ENCODE measurements around the gene CARMIL3.

CARMIL3 gene

DNA sequence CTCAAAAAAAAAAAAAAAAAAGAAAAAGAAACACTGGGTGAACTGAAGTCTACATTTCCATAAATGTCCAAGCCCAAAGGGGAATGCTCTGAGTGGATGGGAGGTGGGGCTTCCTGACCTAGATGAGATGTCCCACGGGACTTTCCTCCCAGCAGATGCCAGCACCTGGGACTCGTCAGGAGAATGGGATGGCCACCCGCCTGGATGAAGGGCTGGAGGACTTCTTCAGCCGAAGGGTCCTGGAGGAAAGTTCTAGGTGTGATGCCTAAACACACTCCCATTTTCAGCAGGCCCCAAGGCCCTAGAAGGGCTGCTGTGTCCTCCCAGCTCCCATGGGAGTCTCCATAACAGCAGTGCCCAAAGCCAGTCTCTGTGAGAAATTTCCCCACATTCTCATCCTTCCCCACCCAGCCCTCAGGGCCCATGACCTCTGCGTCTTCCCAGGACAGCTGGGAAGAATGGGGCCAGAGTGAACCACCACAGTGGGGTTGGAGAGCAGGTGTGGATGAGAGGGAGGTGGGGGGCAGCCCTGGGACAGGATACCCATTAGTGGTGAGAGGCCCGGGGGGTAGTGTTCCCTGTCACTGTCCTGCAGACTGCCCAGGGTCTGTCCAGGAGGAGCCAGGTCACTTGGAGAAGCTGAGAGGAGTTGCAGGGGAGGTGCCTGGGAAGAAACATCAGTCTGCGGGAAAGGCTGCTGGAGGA, 12.4 kb downstream of the CARMIL3 start:
- TF ChIP-seq, protein P1, sequence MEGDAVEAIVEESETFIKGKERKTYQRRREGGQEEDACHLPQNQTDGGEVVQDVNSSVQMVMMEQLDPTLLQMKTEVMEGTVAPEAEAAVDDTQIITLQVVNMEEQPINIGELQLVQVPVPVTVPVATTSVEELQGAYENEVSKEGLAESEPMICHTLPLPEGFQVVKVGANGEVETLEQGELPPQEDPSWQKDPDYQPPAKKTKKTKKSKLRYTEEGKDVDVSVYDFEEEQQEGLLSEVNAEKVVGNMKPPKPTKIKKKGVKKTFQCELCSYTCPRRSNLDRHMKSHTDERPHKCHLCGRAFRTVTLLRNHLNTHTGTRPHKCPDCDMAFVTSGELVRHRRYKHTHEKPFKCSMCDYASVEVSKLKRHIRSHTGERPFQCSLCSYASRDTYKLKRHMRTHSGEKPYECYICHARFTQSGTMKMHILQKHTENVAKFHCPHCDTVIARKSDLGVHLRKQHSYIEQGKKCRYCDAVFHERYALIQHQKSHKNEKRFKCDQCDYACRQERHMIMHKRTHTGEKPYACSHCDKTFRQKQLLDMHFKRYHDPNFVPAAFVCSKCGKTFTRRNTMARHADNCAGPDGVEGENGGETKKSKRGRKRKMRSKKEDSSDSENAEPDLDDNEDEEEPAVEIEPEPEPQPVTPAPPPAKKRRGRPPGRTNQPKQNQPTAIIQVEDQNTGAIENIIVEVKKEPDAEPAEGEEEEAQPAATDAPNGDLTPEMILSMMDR (IDR thresholded peaks at IDR 0.05; ENCODE audit: low read depth, low read length) = no peak
- DNase-seq (ENCODE audit: low read depth in 2 of 2) = no peak
- H3K4me3 ChIP-seq (replicated peaks in 1 of 2; ENCODE audit: low read depth in 2 of 2, low read length in 2 of 2) = no peak overlapping the region

DNA sequence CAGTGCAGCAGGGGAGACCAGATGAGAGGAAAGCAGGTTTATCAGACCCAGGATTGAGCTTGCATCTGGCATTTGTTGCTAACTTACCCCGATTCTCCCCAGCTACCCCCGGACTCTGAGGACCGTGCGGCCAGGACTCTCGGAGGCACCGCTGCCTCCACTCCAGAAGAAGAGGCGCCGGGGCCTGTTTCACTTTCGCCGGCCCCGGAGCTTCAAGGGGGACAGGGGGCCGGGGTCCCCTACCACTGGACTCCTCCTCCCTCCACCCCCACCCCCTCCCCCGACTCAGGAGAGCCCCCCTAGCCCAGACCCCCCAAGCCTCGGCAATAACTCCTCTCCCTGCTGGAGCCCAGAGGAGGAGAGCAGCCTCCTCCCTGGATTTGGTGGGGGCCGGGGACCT, 13.0 kb downstream of the CARMIL3 start:
- TF ChIP-seq, protein P1 (IDR thresholded peaks at IDR 0.05; ENCODE audit: low read depth, low read length) = no peak
- no peak overlapping the region for H3K4me3 ChIP-seq (replicated peaks in 1 of 2; ENCODE audit: low read depth in 2 of 2, low read length in 2 of 2)
- DNase-seq (ENCODE audit: low read depth in 2 of 2) = no peak

GRCh38 chr14:24065408-24065807, 13.6 kb downstream of the CARMIL3 start:
- H3K4me3 ChIP-seq (replicated peaks in 1 of 2; ENCODE audit: low read depth in 2 of 2, low read length in 2 of 2) = no peak overlapping the region
- no peak for DNase-seq (ENCODE audit: low read depth in 2 of 2)
- TF ChIP-seq, protein P1 (IDR thresholded peaks at IDR 0.05; ENCODE audit: low read depth, low read length) = no peak

DNA sequence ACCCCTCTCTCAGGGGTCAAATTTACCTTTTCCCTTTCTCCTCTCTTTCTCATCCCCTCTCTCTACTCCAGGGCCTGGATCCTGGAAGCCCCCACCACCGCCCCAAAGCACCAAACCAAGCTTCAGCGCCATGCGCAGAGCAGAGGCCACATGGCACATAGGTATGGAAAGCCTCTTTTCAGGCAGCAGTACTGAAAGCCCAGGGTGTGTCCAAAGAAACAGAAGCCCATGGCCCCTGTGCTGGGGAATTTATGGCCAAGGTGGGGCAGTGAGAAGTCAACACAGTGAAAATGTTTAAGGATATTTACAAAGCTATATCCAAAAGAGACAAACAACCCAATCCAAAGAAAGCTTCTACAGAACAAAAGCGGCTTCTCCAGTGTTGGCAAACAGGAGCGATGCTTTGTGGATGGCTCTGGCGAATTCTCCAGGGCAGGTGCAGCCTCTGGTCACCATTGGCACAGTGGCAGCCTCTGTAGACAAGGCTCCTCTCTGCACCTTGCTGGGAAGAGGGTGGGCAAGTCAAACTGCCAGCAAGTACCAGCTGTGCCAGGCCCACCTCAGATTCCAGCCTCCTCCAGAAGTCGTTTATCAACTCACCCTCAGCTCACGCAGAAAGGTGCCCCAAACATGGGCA, 14.8 kb downstream of the CARMIL3 start:
- no peak for DNase-seq (ENCODE audit: low read depth in 2 of 2)
- H3K4me3 ChIP-seq (replicated peaks in 1 of 2; ENCODE audit: low read depth in 2 of 2, low read length in 2 of 2) = no peak overlapping the region
- TF ChIP-seq, protein P1 (IDR thresholded peaks at IDR 0.05; ENCODE audit: low read depth, low read length) = no peak

GRCh38 chr14:24067133-24068082, 15.6 kb downstream of the CARMIL3 start:
- H3K4me3 ChIP-seq (replicated peaks in 1 of 2; ENCODE audit: low read depth in 2 of 2, low read length in 2 of 2) = no peak overlapping the region
- no peak for DNase-seq (ENCODE audit: low read depth in 2 of 2)
- TF ChIP-seq, protein P1 (IDR thresholded peaks at IDR 0.05; ENCODE audit: low read depth, low read length) = no peak

DNA sequence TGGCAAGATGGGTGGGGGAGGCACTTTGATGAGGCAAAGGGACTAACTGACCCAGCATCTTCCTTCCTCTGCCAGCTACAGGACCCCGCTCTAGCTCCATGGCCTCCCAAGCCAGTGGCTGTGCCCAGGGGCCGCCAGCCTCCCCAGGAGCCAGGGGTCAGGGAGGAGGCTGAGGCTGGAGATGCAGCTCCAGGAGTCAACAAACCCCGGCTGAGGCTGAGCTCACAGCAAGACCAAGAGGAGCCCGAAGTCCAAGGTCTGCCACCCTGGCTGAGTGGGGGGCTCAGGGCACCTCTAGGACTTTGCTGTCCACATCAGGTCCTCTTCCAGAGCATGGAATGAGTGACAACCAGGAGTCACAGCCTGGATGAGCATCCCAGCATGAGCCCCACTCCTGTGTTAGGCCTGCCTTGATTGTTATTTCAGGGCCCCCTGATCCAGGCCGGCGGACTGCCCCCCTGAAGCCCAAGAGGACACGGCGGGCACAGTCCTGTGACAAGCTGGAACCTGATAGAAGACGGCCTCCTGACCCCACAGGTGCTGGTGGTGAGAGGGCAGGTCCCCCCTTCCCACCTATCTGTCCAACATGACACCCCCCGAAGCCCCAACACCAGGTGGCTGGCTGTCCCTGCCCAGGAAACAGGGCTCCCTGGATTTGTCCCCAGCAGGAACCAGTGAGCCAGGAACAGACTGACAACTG, 17.1 kb downstream of the CARMIL3 start:
- TF ChIP-seq, protein P1 (IDR thresholded peaks at IDR 0.05; ENCODE audit: low read depth, low read length) = no peak

More for the DNA sequence above, 17.1 kb downstream of the CARMIL3 start:
- no peak overlapping the region for H3K4me3 ChIP-seq (replicated peaks in 1 of 2; ENCODE audit: low read depth in 2 of 2, low read length in 2 of 2)
- DNase-seq (ENCODE audit: low read depth in 2 of 2) = no peak

Data from cardiac fibroblast (primary cell).